Sigmoid colon (tissue), 7 donors: ENCODE results near the gene BBX. TPM values are rescaled to one million over a fixed set of nuclear protein-coding genes. Genes with fewer than 3 reads are reported as not detected.

Source experiments
- DNase-seq: peaks from one replicate; pipeline ENCODE4 v3.0.0-alpha.2; 2019
- H3K27ac ChIP-seq, 4 donors: fragments of 200-600 bp; sonication (generic); one replicate each; pipeline ENCODE4 v1.5.1; 2016 to 2019; ENCODE audit warnings: mild to moderate bottlenecking in 1 of 4
- H3K27me3 ChIP-seq, 3 donors: fragments of 200-600 bp; sonication (generic); one replicate each; pipeline ENCODE4 v1.5.1; 2019; ENCODE audit warnings: mild to moderate bottlenecking in 1 of 3
- H3K36me3 ChIP-seq, 4 donors: fragments of 200-600 bp; sonication (generic); one replicate each; pipeline ENCODE4 v1.5.1; 2016 to 2019
- H3K4me1 ChIP-seq, 4 donors: fragments of 200-600 bp; sonication (generic); one replicate each; pipeline ENCODE4 v1.5.1; 2017 to 2019
- H3K4me3 ChIP-seq, 4 donors: fragments of 200-600 bp; sonication (generic); one replicate each; pipeline ENCODE4 v1.5.1; 2017 to 2019; ENCODE audit warnings: mild to moderate bottlenecking in 2 of 4, moderate library complexity in 1 of 4
- H3K9me3 ChIP-seq, 4 donors: fragments of 200-600 bp in 3 of 4; sonication (generic) in 3 of 4; one replicate each; pipeline versions ENCODE4 v1.5.1 to v1.6.1; 2013 to 2019
- CTCF ChIP-seq, 4 experiments: fragments of 450-650 bp in 3 of 4; fragments of 200-600 bp in 1 of 4; IDR thresholded peaks; one replicate each; pipeline ENCODE4 v1.5.1; 2016 to 2019; ENCODE audit warnings: antibody characterized with exemption in 4 of 4, mild to moderate bottlenecking in 3 of 4, moderate library complexity in 2 of 4
- EP300 ChIP-seq, 4 donors: sonication (generic); formaldehyde crosslinking; IDR thresholded peaks; one replicate each; pipeline ENCODE4 v1.6.1; 2017; ENCODE audit warnings: antibody characterized with exemption in 4 of 4
- POLR2A ChIP-seq, 2 donors: fragments of 450-650 bp; IDR thresholded peaks; one replicate each; pipeline ENCODE4 v1.6.1; 2016; ENCODE audit warnings: antibody characterized with exemption in 2 of 2, mild to moderate bottlenecking in 2 of 2, moderate library complexity in 2 of 2
- POLR2AphosphoS5 ChIP-seq, 4 donors: sonication (generic); formaldehyde crosslinking; IDR thresholded peaks; one replicate each; pipeline ENCODE4 v1.6.1; 2017; ENCODE audit warnings: antibody characterized with exemption in 4 of 4
- WGBS, 2 donors: extraction: QIAGEN DNeasy Blood & Tissue Kit; methylation state at CpG; one replicate each; pipeline ENCODE4 v1.1.7; 2013; 5-methylcytosine and 5-hydroxymethylcytosine counted together
- intact Hi-C: fragments of 100-400 bp; cut with DNase I; formaldehyde crosslinking; loops from one replicate; pipeline ENCODE4 v1.15.1; 2023
- polyA plus RNA-seq, 3 donors: library from polyadenylated mRNA; stranded (reverse); fragments of 200-250 nt; gene quantifications; one replicate each; pipeline ENCODE4 v1.2.3, GENCODE V29; 2013
- total RNA-seq, 4 donors: library from RNA; depleted of rRNA; stranded (reverse); fragments of >200 nt; gene quantifications; one replicate each; pipeline ENCODE4 v1.1.0, GENCODE V29; 2016
- donor health status: healthy with polysubstance abuse.
- donor health status: Bipolar disorder and iron deficiency.
- donor health status: healthy.

Gene BBX
- total and polyA plus RNA-seq, 7 donors = 3.0 to 93.3 (median 71.1) TPM

GRCh38 chr3:107701299-107701698 lies 178.5 kb downstream of the BBX start:
- Histone ChIP-seq H3K36me3 (no peaks in the 10 kb centered on the region), H3K9me3 (no peaks in the 10 kb centered on the region), H3K4me3 (no peak overlapping the region), H3K27ac (no peak overlapping the region), H3K27me3 (no peaks in the 10 kb centered on the region), H3K4me1 (no peaks in the 10 kb centered on the region)
- DNase-seq = no peak
- WGBS, 2 donors = 96 to 97% methylated on average over 2 of the region's 2 CpGs
- intact Hi-C loops = no loop called here
- no peak for TF ChIP-seq POLR2A (IDR thresholded peaks at IDR 0.05)
- TF ChIP-seq CTCF (IDR thresholded peaks at IDR 0.05) = no peak
- TF ChIP-seq EP300 (IDR thresholded peaks at IDR 0.05) = no peak
- no peak for TF ChIP-seq POLR2AphosphoS5 (IDR thresholded peaks at IDR 0.05)

GRCh38 chr3:107704477-107704876 lies 181.7 kb downstream of the BBX start:
- no peak for TF ChIP-seq POLR2AphosphoS5 (IDR thresholded peaks at IDR 0.05)
- TF ChIP-seq CTCF (IDR thresholded peaks at IDR 0.05) = no peak
- no peak for TF ChIP-seq EP300 (IDR thresholded peaks at IDR 0.05)
- no peak overlapping the region for H3K4me3 ChIP-seq
- DNase-seq = no peak
- H3K4me1 ChIP-seq = no peaks in the 10 kb centered on the region
- no peaks in the 10 kb centered on the region for H3K9me3 ChIP-seq
- WGBS, 2 donors = 81 to 87% methylated on average over 1 of the region's 1 CpG
- intact Hi-C loops = no loop called here
- H3K27ac ChIP-seq = no peak overlapping the region
- no peaks in the 10 kb centered on the region for H3K36me3 ChIP-seq
- no peaks in the 10 kb centered on the region for H3K27me3 ChIP-seq

GRCh38 chr3:107705046-107705445 lies 182.3 kb downstream of the BBX start:
- intact Hi-C loops = no loop called here
- H3K27ac ChIP-seq = no peak overlapping the region
- H3K27me3 ChIP-seq = no peaks in the 10 kb centered on the region
- peaks cover 0 to under 1% (median 0%) of the 10 kb centered on the region in 4 donors for H3K4me1 ChIP-seq
- no peak overlapping the region for H3K4me3 ChIP-seq
- TF ChIP-seq EP300 (IDR thresholded peaks at IDR 0.05) (no peak), POLR2AphosphoS5 (IDR thresholded peaks at IDR 0.05) (no peak), CTCF (IDR thresholded peaks at IDR 0.05) (no peak), POLR2A (IDR thresholded peaks at IDR 0.05) (no peak)
- WGBS, 2 donors = 73 to 75% methylated on average over 5 of the region's 5 CpGs
- H3K36me3 ChIP-seq = no peaks in the 10 kb centered on the region
- no peaks in the 10 kb centered on the region for H3K9me3 ChIP-seq
- no peak for DNase-seq

- WGBS, 2 donors = 78 to 85% methylated on average over 5 of the region's 5 CpGs
- Histone ChIP-seq H3K27me3 (no peaks in the 10 kb centered on the region), H3K36me3 (peaks cover 0 to 20% (median 0%) of the 10 kb centered on the region in 4 donors), H3K27ac (peak overlapping the region in 1 of 4 donors; percentile 25), H3K4me3 (no peak overlapping the region), H3K4me1 (peaks cover 0 to 9% (median 4%) of the 10 kb centered on the region in 4 donors), H3K9me3 (no peaks in the 10 kb centered on the region)
- TF ChIP-seq EP300 (IDR thresholded peaks at IDR 0.05) = no peak
- TF ChIP-seq POLR2A (IDR thresholded peaks at IDR 0.05) = no peak
- DNase-seq = peak; percentile 69
- intact Hi-C loops = no loop called here
These were observed 188.1 kb downstream of the BBX start for GRCh38 chr3:107710851-107711250.

- H3K4me3 ChIP-seq = no peak overlapping the region
- H3K27me3 ChIP-seq = no peaks in the 10 kb centered on the region
- no peaks in the 10 kb centered on the region for H3K9me3 ChIP-seq
- DNase-seq = no peak
- peaks cover 0 to 19% (median 0%) of the 10 kb centered on the region in 4 donors for H3K4me1 ChIP-seq
- H3K27ac ChIP-seq = no peak overlapping the region
- 94 to 96% methylated on average over 3 of the region's 3 CpGs for WGBS, 2 donors
- H3K36me3 ChIP-seq = peaks cover 0 to 35% (median 0%) of the 10 kb centered on the region in 4 donors
- intact Hi-C loops = no loop called here
- TF ChIP-seq EP300 (IDR thresholded peaks at IDR 0.05) = no peak
- TF ChIP-seq POLR2A (IDR thresholded peaks at IDR 0.05) = no peak
- TF ChIP-seq POLR2AphosphoS5 (IDR thresholded peaks at IDR 0.05) = no peak
- no peak for TF ChIP-seq CTCF (IDR thresholded peaks at IDR 0.05)
These were observed 194.0 kb downstream of the BBX start for GRCh38 chr3:107716734-107717133.
